OCI-LY7 (cell line): Measurements from ENCODE around the gene SRPK2. TPM values are rescaled to one million over a fixed set of nuclear protein-coding genes. Genes with fewer than 3 reads are reported as not detected.

Experiments
- BruUV-seq: library from RNA; stranded (reverse); fragments of 400-500 nt; replicated peaks from 2 replicates; lab custom pipeline; 2021; lab: Mats Ljungman, UMichigan
- CTCF ChIA-PET: fragments of 300-600 bp; sonication (Branson Sonifier 250); formaldehyde crosslinking; loops from one replicate; lab custom pipeline; 2022; ENCODE audit warnings: antibody characterized with exemption; ENCODE audit not compliant: unreplicated experiment; lab: Charles Lee
- POLR2A ChIA-PET: fragments of 300-600 bp; sonication (Branson Sonifier 250); formaldehyde crosslinking; loops from one replicate; lab custom pipeline; 2022; ENCODE audit warnings: antibody characterized with exemption; lab: Charles Lee
- DNase-seq: peaks from one replicate; pipeline ENCODE4 v3.0.0-alpha.2; 2015; ENCODE audit warnings: low spot score
- H2AFZ ChIP-seq: fragments of 200-600 bp; sonication (generic), shearing (Covaris generic); 2 replicates; pipeline ENCODE4 v1.6.1; 2014; ENCODE audit warnings: mild to moderate bottlenecking, antibody characterized with exemption, low read length, moderate library complexity
- H3K27ac ChIP-seq: fragments of 200-600 bp; sonication (generic); 2 replicates; pipeline ENCODE4 v1.5.1; 2014; ENCODE audit warnings: mixed run types, low read depth, mild to moderate bottlenecking, moderate library complexity, low read length, inconsistent platforms; ENCODE audit not compliant: poor library complexity, severe bottlenecking
- H3K36me3 ChIP-seq: fragments of 200-600 bp; sonication (generic); 2 replicates; pipeline ENCODE4 v1.6.1; 2014; ENCODE audit warnings: mild to moderate bottlenecking, antibody characterized with exemption, low read length, moderate library complexity, mixed read lengths; ENCODE audit not compliant: insufficient read depth
- H3K4me1 ChIP-seq: fragments of 200-600 bp; sonication (generic); 2 replicates; pipeline ENCODE4 v1.5.1; 2014; ENCODE audit warnings: mild to moderate bottlenecking, low read length; ENCODE audit not compliant: insufficient read depth, poor library complexity, severe bottlenecking
- H3K4me2 ChIP-seq: fragments of 200-600 bp; sonication (generic); 2 replicates; pipeline ENCODE4 v1.6.1; 2014; ENCODE audit warnings: mild to moderate bottlenecking, low read length
- H3K4me3 ChIP-seq: fragments of 200-600 bp; sonication (generic); 2 replicates; pipeline ENCODE4 v1.5.1; 2014; ENCODE audit warnings: mild to moderate bottlenecking, low read depth, low read length; ENCODE audit not compliant: poor library complexity, severe bottlenecking
- H3K79me2 ChIP-seq: fragments of 200-600 bp; sonication (generic); 2 replicates; pipeline ENCODE4 v1.6.1; 2016; ENCODE audit warnings: low read depth, mild to moderate bottlenecking, low read length, moderate library complexity, mixed read lengths; ENCODE audit not compliant: insufficient read depth
- H3K9me2 ChIP-seq: fragments of 200-600 bp; sonication (generic); 2 replicates; pipeline ENCODE4 v1.6.1; 2016; ENCODE audit warnings: mild to moderate bottlenecking, low read length, mixed read lengths; ENCODE audit not compliant: insufficient read depth
- H3K9me3 ChIP-seq: fragments of 200-600 bp; sonication (generic); 2 replicates; pipeline ENCODE4 v1.6.1; 2014; ENCODE audit warnings: mild to moderate bottlenecking, mixed run types, low read length, mixed read lengths
- H4K20me1 ChIP-seq: fragments of 200-600 bp; sonication (generic); 2 replicates; pipeline ENCODE4 v1.6.1; 2014; ENCODE audit warnings: mild to moderate bottlenecking, antibody characterized with exemption, low read length, moderate library complexity, mixed read lengths; ENCODE audit not compliant: insufficient read depth
- CTCF ChIP-seq: fragments of 200-600 bp; sonication (generic); conservative IDR thresholded peaks from 2 replicates; pipeline ENCODE4 v1.5.1; 2014; ENCODE audit warnings: mild to moderate bottlenecking, antibody characterized with exemption, low read length, moderate library complexity, mixed read lengths
- EZH2phosphoT487 ChIP-seq: fragments of 200-600 bp; sonication (generic); IDR thresholded peaks from 2 replicates; pipeline ENCODE4 v1.6.1; 2018; ENCODE audit warnings: low read depth, borderline replicate concordance, mild to moderate bottlenecking, mixed run types, antibody characterized with exemption, low read length, moderate library complexity, mixed read lengths
- intact Hi-C: fragments of 100-400 bp; cut with micrococcal nuclease; formaldehyde crosslinking; loops from one replicate; pipeline ENCODE4 v1.10.0; 2022; ENCODE audit not compliant: unreplicated experiment
- total RNA-seq, 2 experiments: library from RNA; depleted of rRNA in 1 of 2; stranded (reverse); fragments of >200 nt in 1 of 2; shearing (Covaris generic) in 1 of 2; gene quantifications; 2 replicates each; pipeline ENCODE4 v1.2.3, GENCODE V29; 2014 to 2022

SRPK2 gene
- total RNA-seq, 2 experiments from 2014 or later, result 22.1 to 26.8 TPM

- intact Hi-C loops, result loop anchor here (10.0 kb wide), 1 partner anchor 428 kb away; the partner anchor contains the start of gene EFCAB10
- H3K4me2 ChIP-seq, result no peak overlapping the region
- no peak overlapping the region for H3K27ac ChIP-seq
- no peak for DNase-seq
- H3K4me1 ChIP-seq, result no peaks in the 10 kb centered on the region
- CTCF ChIA-PET, result no interaction called here
- no peaks in the 10 kb centered on the region for H4K20me1 ChIP-seq
- no peak overlapping the region for H3K4me3 ChIP-seq
- BruUV-seq, result no TSS peak
- H2AFZ ChIP-seq, result no peak overlapping the region
- POLR2A ChIA-PET, result no interaction called here
- no peaks in the 10 kb centered on the region for H3K9me3 ChIP-seq
- H3K9me2 ChIP-seq, result no peaks in the 10 kb centered on the region
- H3K36me3 ChIP-seq, result no peaks in the 10 kb centered on the region
- TF ChIP-seq EZH2phosphoT487 (no peak), CTCF (no peak)
- H3K79me2 ChIP-seq, result no peaks in the 10 kb centered on the region
Observed at GRCh38 chr7:105156731-105157130, 232.0 kb downstream of the SRPK2 start.

- intact Hi-C loops, result loop anchor here (5.0 to 10.0 kb wide), 2 partner anchors 183 to 431 kb away; partner anchors contain the start of gene EFCAB10
- no peak for TF ChIP-seq EZH2phosphoT487
- TF ChIP-seq CTCF, result no peak
Observed at GRCh38 chr7:105154084-105154483, 234.6 kb downstream of the SRPK2 start.

GRCh38 chr7:105153531-105153930 lies 235.2 kb downstream of the SRPK2 start:
- intact Hi-C loops, result loop anchor here (5.0 to 10.0 kb wide), 2 partner anchors 184 to 431 kb away; partner anchors contain the start of gene EFCAB10
- Histone ChIP-seq H3K36me3 (no peaks in the 10 kb centered on the region), H3K27ac (no peak overlapping the region), H3K79me2 (no peaks in the 10 kb centered on the region), H3K4me1 (no peaks in the 10 kb centered on the region), H4K20me1 (no peaks in the 10 kb centered on the region), H3K9me3 (no peaks in the 10 kb centered on the region), H3K4me3 (no peak overlapping the region), H2AFZ (no peak overlapping the region), H3K9me2 (no peaks in the 10 kb centered on the region), H3K4me2 (no peak overlapping the region)
- BruUV-seq, result no TSS peak
- no peak for TF ChIP-seq CTCF
- TF ChIP-seq EZH2phosphoT487, result no peak
- ChIA-PET POLR2A (interaction anchor here (0.6 kb wide), 1 partner anchor 1518 kb away, joined by 3 read pairs; no protein-coding TSS in a partner anchor), CTCF (no interaction called here)
- no peak for DNase-seq

More at GRCh38 chr7:105154084-105154483, 234.6 kb downstream of the SRPK2 start:
- Histone ChIP-seq H2AFZ (no peak overlapping the region), H3K36me3 (no peaks in the 10 kb centered on the region), H3K4me2 (no peak overlapping the region), H3K79me2 (no peaks in the 10 kb centered on the region), H3K27ac (no peak overlapping the region), H4K20me1 (no peaks in the 10 kb centered on the region), H3K9me3 (no peaks in the 10 kb centered on the region), H3K9me2 (no peaks in the 10 kb centered on the region), H3K4me1 (no peaks in the 10 kb centered on the region), H3K4me3 (no peak overlapping the region)
- no peak for DNase-seq
- POLR2A ChIA-PET, result no interaction called here
- no TSS peak for BruUV-seq
- CTCF ChIA-PET, result no interaction called here
